C4-2B (cell line): Measurements from ENCODE around the gene FRMD7.

ENCODE experiments used
- CTCF ChIP-seq: fragments of 450-650 bp; conservative IDR thresholded peaks from 2 replicates; pipeline ENCODE4 v1.5.1; 2017; ENCODE audit warnings: mild to moderate bottlenecking
- ZFX ChIP-seq: fragments of 450-650 bp; IDR thresholded peaks from 2 replicates; pipeline ENCODE4 v1.6.1; 2017

- no peak for TF ChIP-seq CTCF
- TF ChIP-seq ZFX = no peak
These were observed 87.8 kb downstream of the FRMD7 start for GRCh38 chrX:132040066-132040465.
